ENCODE measurements around the gene UNC5A. TPM values are rescaled to one million over a fixed set of nuclear protein-coding genes. Genes with fewer than 3 reads are reported as not detected.

Gene UNC5A
- total RNA-seq, 1 experiment from 2014 or later: 0.06 TPM

- no peak for DNase-seq (ENCODE audit: low read depth)
Observed at GRCh38 chr5:176781638-176782570, 28.5 kb upstream of the UNC5A start.

- DNase-seq (ENCODE audit: low read depth): peak; percentile 91
Observed at GRCh38 chr5:176784218-176785165, 25.9 kb upstream of the UNC5A start.

- DNase-seq (ENCODE audit: low read depth): no peak
Observed at GRCh38 chr5:176785184-176786145, 24.9 kb upstream of the UNC5A start.

- no peak for DNase-seq (ENCODE audit: low read depth)
Observed at GRCh38 chr5:176787676-176788075, 22.7 kb upstream of the UNC5A start.

DNA sequence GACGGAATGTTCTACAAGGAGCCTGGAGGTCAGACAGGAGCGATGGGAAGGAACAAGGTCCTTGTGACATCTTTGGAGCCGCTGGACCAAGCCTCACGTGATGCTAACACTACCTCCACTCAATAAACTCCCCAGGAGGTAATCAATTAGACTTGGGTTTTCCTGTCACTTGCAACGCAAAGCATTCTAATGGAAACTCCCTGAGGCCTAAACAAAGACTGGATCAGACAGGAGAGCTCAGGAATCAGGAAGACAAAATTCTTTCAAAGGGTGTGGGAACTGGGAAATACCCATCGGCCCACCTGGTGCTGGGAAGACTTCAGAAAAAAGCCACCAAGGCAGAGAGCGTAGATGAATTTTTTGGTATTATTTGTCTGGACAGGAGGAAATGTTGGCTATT lies 22.3 kb upstream of the UNC5A start:
- no peak for DNase-seq (ENCODE audit: low read depth)

- DNase-seq (ENCODE audit: low read depth): no peak
Observed at GRCh38 chr5:176788941-176789872, 21.2 kb upstream of the UNC5A start.

DNA sequence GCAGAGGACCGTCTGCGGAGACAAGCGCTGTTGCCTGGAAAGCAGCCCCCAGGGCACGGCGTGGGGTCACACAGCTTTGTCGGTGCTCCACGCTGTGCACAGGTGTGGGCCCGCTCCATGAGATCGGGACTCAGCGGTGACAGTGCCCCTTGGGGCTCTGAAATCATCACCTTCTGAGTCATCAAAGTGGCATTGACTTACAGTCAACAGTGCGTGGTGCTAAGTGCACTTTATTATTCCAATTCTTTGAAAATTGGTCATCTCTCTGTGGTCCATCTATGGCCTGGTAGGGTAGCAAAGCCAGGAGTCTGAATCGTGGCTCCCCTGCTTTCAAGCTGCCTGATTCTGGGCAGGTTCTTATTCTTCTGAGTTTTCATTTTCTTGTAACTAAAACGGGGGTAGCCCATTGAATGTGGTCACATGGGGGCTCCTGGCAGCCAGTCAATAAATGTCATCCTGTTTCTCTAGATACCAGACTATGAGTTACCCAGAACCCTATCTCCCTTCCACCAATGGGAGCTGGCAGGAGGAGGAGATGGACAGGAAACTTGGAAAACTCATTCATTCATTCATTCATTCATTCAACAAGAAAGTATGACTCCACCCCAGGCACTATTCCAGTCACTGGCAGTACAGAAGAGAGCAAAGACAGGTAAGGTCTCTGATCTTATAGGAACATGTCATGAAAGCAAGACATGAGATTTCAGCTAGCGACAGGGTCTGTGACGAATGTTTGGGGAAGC lies 20.3 kb upstream of the UNC5A start:
- peak; percentile 62 for DNase-seq (ENCODE audit: low read depth)

DNA sequence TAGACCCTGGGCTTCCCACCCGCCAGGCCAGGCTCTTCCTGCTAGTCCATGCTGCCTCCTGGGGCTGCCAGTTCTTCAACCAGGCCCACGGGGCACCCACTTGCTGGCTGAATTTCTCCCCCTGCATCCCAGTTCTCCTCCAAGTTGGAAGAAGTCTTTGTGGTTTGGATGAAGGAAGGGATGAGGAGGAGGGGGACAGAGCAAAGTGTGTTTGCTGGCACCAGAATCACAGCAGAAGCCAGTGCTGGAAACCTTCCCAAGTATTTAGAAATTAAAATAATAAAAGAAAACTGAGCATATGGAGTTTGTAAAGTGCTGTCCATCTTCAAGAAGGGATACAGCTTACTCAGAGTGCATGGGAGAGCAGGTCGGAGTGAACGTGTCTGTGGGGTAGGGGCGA lies 19.4 kb upstream of the UNC5A start:
- DNase-seq (ENCODE audit: low read depth): no peak

- no peak for DNase-seq (ENCODE audit: low read depth)
Observed at GRCh38 chr5:176792655-176793342, 17.6 kb upstream of the UNC5A start.

GRCh38 chr5:176793343-176793699 lies 17.0 kb upstream of the UNC5A start:
- DNase-seq (ENCODE audit: low read depth): peak; percentile 41

GRCh38 chr5:176793736-176794135 lies 16.6 kb upstream of the UNC5A start:
- DNase-seq (ENCODE audit: low read depth): no peak

DNA sequence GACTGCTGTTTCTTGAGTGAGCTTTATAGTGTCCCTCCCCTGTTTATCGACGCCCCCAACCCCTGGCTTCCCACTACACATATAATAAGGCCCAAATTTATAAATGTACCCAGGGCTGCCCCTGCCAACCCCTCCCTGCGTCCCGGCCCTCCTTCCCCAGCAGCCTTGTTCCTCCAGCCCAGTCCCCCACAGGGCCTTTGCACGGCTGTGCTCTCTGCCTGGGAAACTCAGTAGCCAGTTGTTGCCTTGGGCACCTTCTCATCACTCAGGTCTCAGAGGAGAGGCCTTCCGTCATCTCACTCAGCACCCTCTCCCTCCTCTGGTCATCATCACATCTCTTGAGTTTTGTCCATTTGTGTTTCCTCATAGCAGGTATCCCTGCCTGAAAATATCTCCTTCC lies 15.8 kb upstream of the UNC5A start:
- DNase-seq (ENCODE audit: low read depth): no peak

DNA sequence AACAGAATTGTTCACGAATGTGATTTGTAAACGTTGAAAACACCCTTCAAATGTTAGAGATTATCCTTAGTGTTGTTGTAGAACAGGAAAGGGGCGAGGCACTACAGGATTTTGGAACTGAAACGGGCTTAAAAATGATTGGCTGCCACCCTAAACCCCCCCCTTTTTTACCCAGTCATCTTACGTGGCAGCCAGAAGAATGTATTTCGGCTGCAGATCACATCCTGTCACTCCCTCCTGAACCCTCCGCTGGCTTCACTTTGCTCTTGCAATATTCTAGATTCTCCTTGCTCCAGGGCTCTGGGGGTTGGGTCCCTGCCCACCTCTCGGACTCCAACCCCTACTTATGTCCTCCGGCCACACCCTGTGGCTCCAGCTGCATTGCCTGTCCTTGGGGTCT lies 13.9 kb upstream of the UNC5A start:
- peak; percentile 49 for DNase-seq (ENCODE audit: low read depth)

GRCh38 chr5:176796970-176797369 lies 13.4 kb upstream of the UNC5A start:
- no peak for DNase-seq (ENCODE audit: low read depth)

GRCh38 chr5:176797456-176798050 lies 12.8 kb upstream of the UNC5A start:
- no peak for DNase-seq (ENCODE audit: low read depth)

GRCh38 chr5:176798086-176798876 lies 12.1 kb upstream of the UNC5A start:
- DNase-seq (ENCODE audit: low read depth): no peak

GRCh38 chr5:176798949-176799348 lies 11.4 kb upstream of the UNC5A start:
- DNase-seq (ENCODE audit: low read depth): no peak

- DNase-seq (ENCODE audit: low read depth): no peak
Observed at GRCh38 chr5:176799488-176799887, 10.9 kb upstream of the UNC5A start.
